Measurements from ENCODE around the gene TAOK2.
A peak's percentile ranks its signal among the peaks of the same experiment; 100 is the strongest.
"Not testable (repeated sequence)": the region's sequence is repeated elsewhere in the genome, so short reads cannot be mapped to it uniquely, and the experiment has no call there.

Gene TAOK2

DNA sequence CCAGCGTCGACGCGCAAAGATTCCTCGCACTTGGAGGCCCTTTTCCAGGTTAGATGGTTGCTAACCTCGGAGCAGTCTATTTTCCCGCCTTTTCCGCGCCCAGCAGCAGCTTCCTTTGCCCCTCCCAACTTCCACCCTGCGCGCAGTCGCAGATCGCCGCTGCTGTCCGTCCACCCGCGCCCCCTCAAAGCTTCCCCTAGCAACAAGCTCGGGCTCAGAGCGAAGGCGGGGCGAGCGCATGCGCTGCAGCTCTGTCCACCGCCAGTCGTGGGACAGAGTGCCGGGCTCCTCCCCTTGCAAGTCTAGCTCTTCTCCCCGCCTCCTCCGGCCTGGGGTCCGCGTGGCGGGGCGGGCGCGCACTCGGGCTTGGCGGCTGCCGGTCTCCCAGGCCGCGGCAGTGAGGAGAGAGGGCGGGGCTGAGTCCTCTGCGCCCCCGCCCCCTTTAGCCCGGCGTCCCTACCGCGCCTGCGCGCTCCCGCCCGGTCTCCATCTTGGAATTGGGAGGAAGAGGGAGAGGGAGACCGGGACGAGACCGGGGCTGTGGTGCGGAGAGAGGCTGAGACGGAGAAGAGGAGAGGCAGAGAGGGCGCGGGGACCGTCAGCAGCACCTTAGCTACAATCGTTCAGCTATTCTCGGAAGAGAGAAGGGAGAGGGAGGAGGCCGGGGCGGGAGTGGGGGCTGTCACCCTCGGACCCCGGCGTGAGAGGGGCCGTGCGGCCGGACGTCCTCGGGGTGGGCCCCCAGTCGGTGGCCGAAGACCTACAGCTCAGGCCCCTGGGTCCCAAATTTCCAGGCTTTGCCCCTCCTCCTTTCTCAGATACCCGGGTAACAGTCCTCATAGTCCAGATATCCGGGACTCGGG is at the start of gene TAOK2:
Gene TAOK2 (plus strand): TSS at position 485 of the 863 bp plus-strand sequence. CDS start 3,905 bp downstream, outside the sequence.
- DNase-seq (ENCODE audit: low read depth) = peak; percentile 95

DNA sequence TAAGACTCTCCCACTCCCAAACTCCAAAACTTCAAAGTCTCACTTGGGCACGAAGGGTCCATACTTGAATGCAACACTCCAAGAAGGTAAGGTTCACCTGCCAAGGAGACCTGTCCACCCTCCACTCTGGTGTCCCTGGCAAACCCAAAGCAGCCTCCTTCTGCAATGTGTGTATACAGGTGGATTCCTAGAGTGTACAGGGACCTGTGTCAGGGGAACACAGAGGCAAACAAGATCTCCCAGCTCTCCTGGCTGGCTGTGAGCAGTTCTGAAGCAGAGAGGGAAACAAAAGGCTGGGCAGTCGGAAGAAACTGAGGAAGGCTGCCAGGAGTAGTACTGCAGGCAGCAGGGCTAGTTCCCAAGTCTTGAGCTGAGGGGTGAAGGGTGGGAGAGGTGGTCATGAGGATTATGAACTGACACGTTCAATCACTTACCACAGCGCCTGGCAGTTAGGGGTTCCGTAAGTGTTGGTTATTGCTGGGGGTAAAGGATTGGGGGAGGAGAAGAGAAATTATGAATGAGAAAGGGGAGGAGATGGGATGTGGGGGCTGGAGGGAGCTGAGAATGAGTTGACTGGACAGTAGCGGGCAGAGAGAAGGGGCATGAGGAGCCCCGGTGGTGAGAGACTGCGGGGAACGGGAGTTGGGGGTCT is 48.4 kb upstream of the TAOK2 start:
- DNase-seq (ENCODE audit: low read depth) = no peak

DNA sequence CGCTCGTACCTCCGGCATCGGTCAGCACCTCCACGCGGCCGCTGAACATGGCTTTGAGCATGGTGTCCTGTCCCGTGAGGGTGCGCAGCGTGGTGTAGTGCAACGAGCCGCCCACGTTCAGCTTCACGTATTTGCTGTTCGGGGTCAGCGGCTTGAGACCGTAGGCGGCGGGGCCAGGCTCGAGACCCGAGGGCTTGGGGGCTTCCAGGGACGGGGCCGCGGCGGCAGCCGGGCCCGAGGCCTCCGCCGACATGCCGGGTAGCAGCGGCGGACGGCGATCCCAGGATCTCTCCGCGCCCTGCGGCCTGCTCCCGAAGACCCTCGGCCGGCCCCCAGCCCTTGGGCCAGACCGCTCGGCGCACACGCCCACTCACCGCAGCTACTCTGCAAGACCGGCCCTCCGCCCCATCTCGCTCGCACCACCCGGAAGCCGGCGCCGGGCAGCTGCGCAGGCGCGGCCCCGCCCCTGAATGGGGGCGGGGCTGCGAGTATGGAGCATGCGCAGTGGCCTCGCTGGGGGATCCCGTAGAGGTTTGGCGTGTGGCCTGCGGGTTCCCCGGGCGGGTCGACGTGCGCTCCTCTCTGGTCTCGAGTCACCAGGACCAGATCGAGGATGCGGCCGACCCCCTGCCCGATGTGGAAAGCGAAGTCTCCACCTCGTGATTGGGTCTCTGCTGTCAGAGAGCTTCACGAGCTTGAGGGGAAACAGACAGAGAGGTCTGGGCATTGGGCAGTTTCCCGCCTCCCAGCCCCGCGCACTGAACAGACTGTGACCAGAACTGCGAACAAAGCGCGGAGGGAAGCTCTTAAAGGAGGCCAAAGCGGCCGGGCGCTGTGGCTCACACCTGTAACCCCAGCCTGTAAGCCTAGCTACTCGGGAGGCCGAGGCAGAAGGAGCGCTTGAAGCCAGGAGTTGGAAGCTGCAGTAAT is 47.6 kb upstream of the TAOK2 start, which contains the start of gene KCTD13:
Gene KCTD13 (minus strand): TSS at position 446 of the 930 bp plus-strand sequence. CDS start 193 bp downstream, at position 253.
- DNase-seq (ENCODE audit: low read depth) = peak; percentile 61

DNA sequence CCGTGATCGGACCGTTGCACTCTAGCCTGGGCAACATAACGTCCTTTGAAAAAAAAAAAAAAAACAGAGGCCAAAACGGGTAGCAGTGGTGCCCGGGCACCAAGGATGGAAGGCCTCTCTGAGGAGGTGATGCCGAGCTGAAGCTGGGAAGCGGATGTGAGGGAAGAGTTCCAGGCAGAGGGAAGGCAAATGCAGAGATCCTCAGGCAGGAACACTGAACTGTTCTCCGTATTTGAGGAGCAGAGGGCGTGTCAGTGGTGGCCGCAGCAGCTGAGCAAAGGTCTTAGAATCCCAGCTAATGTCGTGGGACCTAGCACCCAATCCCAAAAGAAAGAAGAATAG is 47.0 kb upstream of the TAOK2 start:
- DNase-seq (ENCODE audit: low read depth) = no peak

DNA sequence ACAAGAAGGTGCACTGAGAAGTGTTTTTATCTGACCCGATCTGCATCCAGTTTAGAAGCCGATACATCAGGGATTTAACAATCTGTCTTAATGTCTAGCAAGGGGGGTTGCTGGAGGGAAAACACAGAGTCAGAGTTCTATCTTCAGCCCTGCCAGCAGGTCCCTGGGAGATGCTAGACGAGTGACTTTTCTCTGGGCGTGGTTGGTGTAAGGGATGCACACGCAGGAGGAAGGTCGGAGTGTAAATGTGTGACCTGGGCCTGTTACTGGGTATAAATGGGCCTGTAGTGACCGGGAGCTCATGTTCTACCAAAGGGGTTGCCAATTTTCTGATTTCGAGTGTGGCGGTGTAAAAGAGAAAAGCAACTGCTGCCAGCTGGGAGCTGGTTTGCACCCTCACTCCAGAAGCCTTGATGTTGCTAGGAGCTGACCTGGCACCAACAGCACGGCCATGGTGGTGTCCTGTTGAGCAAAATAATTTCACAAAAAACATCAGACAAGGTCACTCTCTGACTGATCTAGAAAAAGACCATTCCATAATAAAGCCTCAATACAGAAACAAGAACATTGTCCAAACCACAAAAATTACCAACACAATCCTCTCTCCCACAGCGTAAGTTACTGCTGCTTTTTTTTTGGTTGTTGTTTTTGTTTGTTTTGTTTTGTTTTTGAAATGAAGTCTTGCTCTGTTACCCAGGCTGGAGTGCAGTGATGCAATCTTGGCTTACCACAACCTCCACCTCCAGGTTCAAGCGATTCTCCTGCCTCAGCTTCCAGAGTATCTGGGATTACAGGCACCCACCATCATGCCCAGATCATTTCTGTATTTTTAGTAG is 46.4 kb upstream of the TAOK2 start:
- DNase-seq (ENCODE audit: low read depth) = no peak

DNA sequence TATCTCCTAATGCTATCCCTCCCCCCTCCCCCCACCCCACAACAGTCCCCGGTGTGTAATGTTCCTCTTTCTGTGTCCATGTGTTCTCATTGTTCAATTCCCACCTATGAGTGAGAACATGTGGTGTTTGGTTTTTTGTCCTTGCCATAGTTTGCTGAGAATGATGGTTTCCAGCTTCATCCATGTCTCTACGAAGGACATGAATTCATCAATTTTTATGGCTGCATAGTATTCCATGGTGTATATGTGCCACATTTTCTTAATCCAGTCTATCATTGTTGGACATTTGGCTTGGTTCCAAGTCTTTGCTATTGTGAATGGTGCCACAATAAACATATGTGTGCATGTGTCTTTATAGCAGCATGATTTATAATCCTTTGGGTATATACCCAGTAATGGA is 41.9 kb upstream of the TAOK2 start:
- not testable (repeated sequence) for DNase-seq (ENCODE audit: low read depth)

DNA sequence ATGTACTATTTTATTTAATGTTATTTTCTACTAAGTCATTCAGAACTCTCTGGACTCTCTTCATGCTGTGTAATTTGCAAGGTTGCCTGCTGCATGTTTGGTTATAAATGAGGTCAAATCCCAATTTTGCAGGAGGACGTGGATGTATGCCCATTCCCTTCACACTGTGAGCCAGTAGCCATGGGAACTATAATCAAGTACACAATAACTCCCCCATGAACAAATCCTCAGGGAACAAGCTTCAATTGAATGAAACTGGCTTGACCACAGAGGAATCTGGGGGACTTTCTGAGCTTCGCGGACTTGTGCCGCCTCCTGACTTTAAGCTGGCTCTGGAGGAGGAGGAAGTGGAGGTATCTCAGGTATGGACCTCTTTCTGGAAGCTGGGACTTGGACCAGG is 33.0 kb upstream of the TAOK2 start:
- no peak for DNase-seq (ENCODE audit: low read depth)

DNA sequence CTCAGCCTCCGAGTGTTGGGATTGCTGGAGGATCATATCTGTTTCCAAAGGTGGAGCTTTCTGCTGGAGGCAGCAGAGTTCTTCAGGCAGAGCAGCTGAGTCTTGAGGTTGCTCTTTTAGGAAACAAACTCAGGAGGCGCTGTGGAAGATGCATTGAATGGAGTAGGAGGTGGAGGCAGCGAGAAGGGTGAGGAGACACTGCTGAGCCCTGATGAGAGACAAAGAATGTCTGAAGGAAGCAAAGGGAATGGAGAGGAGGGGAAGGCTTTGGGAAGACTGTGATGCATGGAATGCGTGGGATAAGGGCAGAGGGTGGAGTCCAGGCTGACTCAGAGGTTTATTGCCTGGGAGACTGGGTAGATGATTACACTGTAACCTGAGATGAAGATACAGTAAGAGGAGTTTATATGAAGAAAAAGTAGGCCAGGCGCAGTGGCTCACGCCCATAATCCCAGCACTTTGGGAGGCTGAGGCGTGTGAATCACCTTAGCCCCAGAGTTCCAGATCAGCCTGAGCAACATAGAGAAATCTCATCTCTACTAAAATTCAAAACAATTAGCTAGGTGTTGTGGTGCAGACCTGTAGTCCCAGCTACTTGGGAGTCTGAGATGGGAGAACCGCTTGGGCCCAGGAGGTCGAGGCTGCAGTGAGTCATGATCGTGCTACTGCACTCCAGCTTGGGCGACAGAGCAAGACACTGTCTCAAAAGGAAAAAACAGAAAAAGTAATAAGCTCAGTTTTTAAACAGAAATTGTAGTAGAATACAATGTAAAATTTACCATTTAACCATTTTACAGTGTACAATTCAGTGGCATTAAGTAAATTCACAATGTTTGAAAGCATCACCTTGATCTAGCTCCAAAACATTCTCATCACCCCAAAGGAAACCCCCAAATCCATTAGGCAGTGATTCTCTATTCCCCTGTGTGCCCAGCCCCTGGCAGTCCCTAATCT is 29.5 kb upstream of the TAOK2 start:
- peak; percentile 99 for DNase-seq (ENCODE audit: low read depth)

DNA sequence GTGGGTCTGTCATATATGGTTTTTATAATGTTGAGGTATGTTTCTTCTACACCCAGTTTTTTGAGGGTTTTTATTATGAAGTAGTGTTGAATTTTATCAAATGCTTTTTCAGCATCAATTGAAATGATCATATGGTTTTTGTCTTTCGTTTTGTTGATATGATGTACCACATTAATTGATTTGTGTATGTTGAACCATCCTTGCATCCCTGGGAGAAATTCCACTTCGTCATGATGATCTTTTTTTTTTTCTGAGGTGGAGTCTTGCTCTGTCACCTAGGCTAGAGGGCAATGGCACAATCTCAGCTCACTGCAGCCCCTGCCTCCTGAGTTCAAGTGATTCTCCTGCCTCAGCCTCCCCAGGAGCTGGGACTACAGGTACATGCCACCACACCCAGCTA is 25.8 kb upstream of the TAOK2 start:
- DNase-seq (ENCODE audit: low read depth) = no peak

DNA sequence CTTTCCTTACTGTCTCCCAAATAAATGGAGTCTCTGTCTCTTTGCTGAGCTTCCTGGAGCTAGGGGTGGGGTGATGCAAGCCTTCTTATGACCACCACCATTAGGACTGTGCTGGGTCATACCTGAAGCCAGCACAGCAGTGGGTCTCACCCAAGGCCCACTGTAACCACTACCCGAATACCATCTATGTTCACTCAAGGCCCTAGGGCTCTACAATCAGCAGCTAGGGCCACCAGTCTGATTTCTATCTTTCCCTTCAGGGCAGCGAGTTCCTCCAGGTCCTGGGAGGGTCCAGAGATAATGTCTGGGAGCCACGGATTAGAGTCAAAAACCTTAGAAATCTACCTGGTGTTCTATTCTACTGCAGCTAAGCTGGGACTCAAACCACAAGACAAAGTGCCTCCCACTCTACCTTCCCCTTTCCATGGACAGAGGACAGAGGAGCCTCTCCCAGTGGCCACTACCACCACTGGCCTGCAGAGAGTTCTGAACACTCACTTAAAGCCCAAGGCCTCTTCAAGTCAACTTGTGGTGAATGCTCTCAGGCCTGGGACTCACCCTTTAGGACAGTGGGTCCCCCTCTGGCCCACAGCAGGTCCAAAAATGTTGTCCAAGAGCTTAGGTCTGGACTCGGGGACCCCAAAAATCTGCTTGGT is 22.7 kb upstream of the TAOK2 start:
- no peak for DNase-seq (ENCODE audit: low read depth)

DNA sequence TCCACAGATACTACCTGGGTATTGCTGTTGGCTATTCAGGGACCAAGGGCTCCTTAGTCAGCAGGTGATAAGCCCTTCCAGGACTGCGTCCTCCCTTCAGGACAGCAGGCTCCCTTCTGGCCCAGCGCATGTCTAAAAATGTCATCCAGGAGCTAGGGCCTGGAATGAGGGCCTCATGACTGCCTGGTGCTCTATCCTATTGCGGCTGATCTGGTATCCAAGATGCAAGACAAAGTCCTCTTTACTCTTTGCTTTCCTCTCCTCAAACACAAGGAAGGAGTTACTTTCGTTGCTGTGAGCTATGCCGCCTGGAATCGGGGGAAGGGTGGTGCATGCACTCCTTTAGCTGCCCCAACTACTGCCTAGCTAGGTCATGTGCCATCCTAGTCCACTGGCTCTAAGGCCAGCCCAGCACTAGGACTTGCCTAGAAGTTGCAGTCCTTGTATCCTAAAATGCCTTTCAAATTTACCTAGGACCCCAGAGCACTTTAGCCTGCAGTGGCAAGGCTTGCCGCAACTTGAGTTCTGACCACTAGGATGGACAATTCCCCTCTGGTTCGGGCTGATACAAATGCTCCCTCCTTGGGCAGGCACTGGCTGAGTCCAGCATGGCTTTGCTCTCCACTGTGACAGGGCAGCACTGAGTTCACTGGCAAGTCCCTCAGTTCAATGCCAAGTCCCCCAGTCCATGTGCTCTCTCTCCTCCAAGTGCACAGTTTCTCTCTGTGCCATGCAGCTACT is 21.9 kb upstream of the TAOK2 start:
- DNase-seq (ENCODE audit: low read depth) = no peak

DNA sequence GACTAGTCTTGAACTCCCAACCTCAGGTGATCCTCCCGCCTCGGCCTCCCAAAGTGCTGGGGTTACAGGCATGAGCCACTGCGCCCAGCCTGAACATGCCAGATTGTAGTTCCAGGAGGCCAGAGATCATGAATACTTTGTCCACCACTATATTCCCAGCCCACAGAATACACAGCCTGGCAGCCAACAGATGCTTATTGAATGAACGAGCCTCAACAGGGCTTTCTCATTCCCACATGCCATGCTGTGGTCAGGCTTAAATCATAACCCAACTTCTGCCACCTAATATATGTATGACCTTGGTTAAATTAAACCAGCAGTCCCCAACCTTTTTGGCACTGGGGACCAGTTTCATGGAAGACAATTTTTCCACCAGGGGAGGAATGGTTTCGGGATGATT is 14.9 kb upstream of the TAOK2 start:
- no peak for DNase-seq (ENCODE audit: low read depth)

DNA sequence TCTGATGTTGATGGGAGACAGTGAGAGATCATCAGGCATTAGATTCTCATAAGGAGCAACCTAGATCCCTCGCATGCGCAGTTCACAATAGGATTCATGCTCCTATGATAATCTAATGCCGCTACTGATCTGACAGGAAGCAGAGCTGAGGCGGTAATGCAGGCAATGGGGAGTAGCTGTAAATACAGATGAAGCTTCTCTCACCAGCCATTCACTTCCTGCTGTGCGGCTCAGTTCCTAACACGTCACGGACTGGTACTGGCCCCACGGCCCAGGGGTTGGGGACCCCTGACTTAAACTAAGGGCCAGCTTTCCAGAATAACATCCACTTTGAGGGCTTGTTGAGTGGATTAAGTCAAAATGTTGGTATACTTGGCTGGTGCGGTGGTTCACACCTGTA is 14.4 kb upstream of the TAOK2 start:
- no peak for DNase-seq (ENCODE audit: low read depth)

DNA sequence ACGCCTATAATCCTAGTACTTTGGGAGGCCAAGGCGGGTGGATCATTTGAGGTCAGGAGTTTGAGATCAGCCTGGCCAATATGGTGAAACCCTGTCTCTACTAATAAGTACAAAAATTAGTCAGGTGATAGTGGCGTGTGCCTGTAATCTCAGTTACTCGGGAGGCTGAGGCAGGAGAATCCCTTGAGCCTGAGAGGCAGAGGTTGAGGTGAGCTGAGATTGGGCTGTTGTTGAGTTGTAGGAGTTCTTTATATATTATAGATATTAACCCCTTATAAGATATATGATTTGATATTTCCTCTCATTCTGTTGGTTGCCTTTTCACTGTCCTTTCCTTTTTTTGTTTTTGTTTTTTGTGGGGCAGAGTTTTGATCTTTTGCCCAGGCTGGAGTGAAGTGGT is 13.8 kb upstream of the TAOK2 start:
- not testable (repeated sequence) for DNase-seq (ENCODE audit: low read depth)

DNA sequence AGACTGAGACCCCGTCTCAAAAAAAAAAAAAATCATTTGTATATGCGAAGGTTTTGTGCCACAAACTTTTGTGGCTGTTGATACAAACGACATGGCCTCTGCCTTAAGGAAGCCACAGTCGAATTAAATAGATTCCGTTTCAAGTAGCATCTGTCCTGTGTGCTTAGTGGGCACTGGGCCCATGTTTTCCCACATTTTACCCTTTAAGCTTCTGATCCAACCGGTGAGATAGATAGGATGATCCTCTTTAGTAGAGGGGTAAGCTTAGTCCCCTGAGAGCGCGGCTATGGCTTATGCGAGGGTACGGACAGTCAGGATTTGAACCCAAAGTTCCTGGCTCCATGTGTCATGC is 12.6 kb upstream of the TAOK2 start:
- DNase-seq (ENCODE audit: low read depth) = no peak

DNA sequence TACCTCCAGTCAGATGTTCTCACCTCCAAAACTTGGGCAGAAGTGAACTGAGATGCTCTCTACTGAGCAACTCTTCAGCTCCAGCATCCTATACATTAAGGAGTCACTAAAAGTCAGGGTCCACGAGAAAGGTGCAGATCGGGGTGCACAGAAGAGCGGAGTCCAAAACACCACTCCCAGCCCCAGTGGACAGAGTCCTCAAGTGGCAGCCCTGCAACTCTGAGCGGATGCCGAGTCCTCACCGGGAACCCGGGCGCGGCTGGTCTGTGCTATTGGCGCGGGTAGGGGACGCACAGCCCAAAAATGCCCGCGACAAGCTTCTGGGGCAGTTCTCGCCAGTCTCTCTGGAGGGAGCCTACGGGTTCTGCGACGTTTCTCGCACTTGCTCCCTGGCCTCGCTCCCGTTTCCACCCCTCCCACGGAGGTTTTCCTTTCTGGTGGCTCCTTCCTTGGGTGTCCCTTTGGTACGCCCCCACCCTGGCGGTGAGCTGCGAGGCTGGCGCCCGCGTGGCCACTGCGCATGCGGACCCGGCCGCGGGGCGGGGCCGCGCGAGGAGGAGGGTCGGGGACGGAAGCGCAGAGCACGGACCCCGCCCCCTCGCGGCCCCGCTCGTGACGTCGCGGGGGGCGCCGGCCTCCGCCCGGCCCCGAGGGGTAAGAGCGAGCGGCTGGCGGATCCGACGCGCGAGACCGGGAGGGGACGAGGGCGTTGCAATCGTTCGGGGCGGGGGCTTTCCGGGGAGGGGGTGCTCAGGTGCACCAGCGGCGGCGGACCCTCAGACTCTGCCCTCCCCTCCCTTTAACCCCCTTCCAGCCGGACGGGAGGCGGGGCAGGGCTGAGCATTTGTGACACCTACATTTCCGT is 12.0 kb upstream of the TAOK2 start, which contains the start of gene TMEM219:
Gene TMEM219 (plus strand): TSS at position 601 of the 865 bp plus-strand sequence. CDS start 1,065 bp downstream, outside the sequence.
- DNase-seq (ENCODE audit: low read depth) = peak; percentile 60

DNA sequence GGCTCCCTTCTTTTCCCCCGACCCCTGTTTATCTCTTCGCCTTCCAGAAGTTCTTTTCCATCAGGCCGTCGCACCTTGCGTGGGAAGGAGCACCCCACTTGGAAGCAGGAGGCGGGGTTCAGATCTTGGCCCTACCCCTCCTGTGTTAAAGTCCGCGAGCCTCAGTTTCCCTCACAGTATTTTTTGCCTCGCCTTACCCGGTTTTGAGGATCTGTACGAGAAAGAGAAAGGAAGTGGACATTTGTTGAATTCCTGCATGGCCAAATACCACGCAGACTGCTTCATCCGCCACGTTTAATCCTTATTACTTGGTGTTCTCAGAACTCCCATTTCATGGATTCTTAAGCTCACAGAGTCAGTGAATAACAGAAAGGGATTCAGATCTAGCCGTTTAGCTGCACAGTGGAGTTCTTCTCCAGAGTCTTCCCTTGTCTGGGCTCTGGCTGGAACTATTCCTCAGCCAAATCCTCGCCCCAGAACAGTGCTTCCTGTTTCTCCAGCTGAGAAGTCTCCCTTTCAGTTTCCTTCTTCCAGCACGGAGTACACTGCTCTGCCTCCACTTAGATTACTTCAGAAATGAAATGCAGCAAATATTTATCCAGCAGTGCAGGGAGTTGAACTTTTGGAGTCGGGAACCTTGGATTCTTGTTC is 11.2 kb upstream of the TAOK2 start:
- DNase-seq (ENCODE audit: low read depth) = no peak
